Measurements from ENCODE around the gene CHKB. TPM values are rescaled to one million over a fixed set of nuclear protein-coding genes. Genes with fewer than 3 reads are reported as not detected.

Gene CHKB
- total and polyA plus RNA-seq, 2 of the 8 experiments (the other 6 are each of a cell fraction or from before 2014, with no cell fraction given): 27.9 to 42.2 TPM

GRCh38 chr22:50586416-50586815 lies 3.8 kb upstream of the CHKB start:
- H3K4ac ChIP-seq (replicated peaks; ENCODE audit: insufficient read length, low read depth, low read length): no peak overlapping the region
- no peaks in the 10 kb centered on the region for H3K36me3 ChIP-seq (ENCODE audit: control insufficient read depth in 2 of 4, insufficient read depth in 4 of 4, low read length in 3 of 4)
- ChIA-PET CTCF (ENCODE audit: partially characterized antibody) (interaction anchor here (0.8 to 4.0 kb wide), 10 partner anchors 9 to 114 kb away, joined by 3 to 19 read pairs (median 4); partner anchors contain the start of gene SYCE3), POLR2A (ENCODE audit: partially characterized antibody) (interaction anchor here (0.8 to 1.5 kb wide), 2 partner anchors 8 to 9 kb away, joined by 3 read pairs; partner anchors contain the start of gene CPT1B)
- H3K4me1 ChIP-seq (replicated peaks in 1 of 4; ENCODE audit: control insufficient read depth in 3 of 4, insufficient read depth in 4 of 4, low read length in 3 of 4): peaks cover 4 to 15% (median 7%) of the 10 kb centered on the region in 4 experiments
- DNase-seq (ENCODE audit: low read depth in 1 of 2, low spot score in 2 of 2): no peak
- no peak overlapping the region for H4K5ac ChIP-seq (ENCODE audit: insufficient read length, low read depth, low read length)
- no peaks in the 10 kb centered on the region for H4K20me1 ChIP-seq (replicated peaks in 1 of 2; ENCODE audit: control insufficient read depth in 1 of 2, insufficient read depth in 2 of 2, low read length in 2 of 2)
- H3K4me2 ChIP-seq (ENCODE audit: insufficient read depth in 1 of 2, low read depth in 2 of 2, low read length in 2 of 2): no peak overlapping the region
- no peak overlapping the region for H3K18ac ChIP-seq (ENCODE audit: extremely low read depth, low read length)
- H2BK15ac ChIP-seq (ENCODE audit: low read length): no peak overlapping the region
- no peak overlapping the region for H3K4me3 ChIP-seq (ENCODE audit: extremely low read depth in 1 of 4, insufficient read depth in 2 of 4, low read depth in 3 of 4, low read length in 4 of 4)
- H3K23me2 ChIP-seq (ENCODE audit: low read depth, low read length): peaks cover 10% of the 10 kb centered on the region; the same call in 1 of the 2 replicates
- no peak overlapping the region for H3K27ac ChIP-seq (ENCODE audit: low read depth, low read length)
- H4K8ac ChIP-seq (ENCODE audit: extremely low read depth, insufficient read depth, low read length): no peak overlapping the region
- H3K79me1 ChIP-seq (ENCODE audit: low read depth, low read length): 0 out of 2 replicates have a peak, but pooled peaks cover 3% of the 10 kb centered on the region
- no peak overlapping the region for H3K9ac ChIP-seq (replicated peaks in 1 of 4; ENCODE audit: extremely low read depth in 1 of 4, low read depth in 3 of 4, low read length in 3 of 4)
- 0 out of 7 replicates have a peak, but pooled peaks cover 0 to 1% (median 0%) of the 10 kb centered on the region in 4 experiments for H3K27me3 ChIP-seq (replicated peaks in 1 of 4; ENCODE audit: control insufficient read depth in 3 of 4, extremely low read depth in 1 of 4, insufficient read depth in 3 of 4, low read length in 3 of 4)
- H3K9me3 ChIP-seq (ENCODE audit: insufficient read depth in 2 of 2, low read depth in 1 of 2, low read length in 1 of 2): no peaks in the 10 kb centered on the region
- H2BK5ac ChIP-seq (ENCODE audit: low read depth, low read length): no peak overlapping the region
- no peak overlapping the region; the same call in 1 of the 2 replicates for H2AK5ac ChIP-seq (ENCODE audit: low read depth, low read length)
- H3K14ac ChIP-seq (ENCODE audit: insufficient read length): no peak overlapping the region
- WGBS, 2 experiments (ENCODE audit: extremely low coverage in 1 of 2, insufficient coverage in 1 of 2, insufficient read length in 1 of 2, insufficient replicate concordance in 2 of 2, low coverage in 1 of 2, low lambda C conversion rate in 2 of 2, missing lambda C conversion rate in 1 of 2): 60% methylated on average over 5 of the region's 5 CpGs; no CpG with 5 or more reads in 1 of the 2 experiments
- no peak overlapping the region for H2BK120ac ChIP-seq (replicated peaks; ENCODE audit: low read depth, low read length)
- no peak overlapping the region for H2BK12ac ChIP-seq (ENCODE audit: low read depth, low read length)
- H2BK20ac ChIP-seq (ENCODE audit: low read length): no peak overlapping the region
- H2AFZ ChIP-seq (ENCODE audit: low read length): no peak overlapping the region
- H3K23ac ChIP-seq (ENCODE audit: insufficient read length): no peak overlapping the region
- no peak overlapping the region for H3K56ac ChIP-seq (replicated peaks; ENCODE audit: insufficient read length, low read depth, low read length)
- FAIRE-seq: no peak
- H4K91ac ChIP-seq (replicated peaks; ENCODE audit: insufficient read length, low read length): no peak overlapping the region
- H3K79me2 ChIP-seq (ENCODE audit: control insufficient read depth in 1 of 2, insufficient read depth in 2 of 2, low read length in 2 of 2): peaks cover 0 to 1% of the 10 kb centered on the region in 2 experiments; a peak in 1 of 4 replicates
- no peak for TF ChIP-seq TBP (IDR thresholded peaks at IDR 0.05; ENCODE audit: low read depth, low read length)
- TF ChIP-seq KDM1A (IDR thresholded peaks at IDR 0.05; ENCODE audit: borderline replicate concordance, low read length): no peak
- no peak for TF ChIP-seq BRCA1 (IDR thresholded peaks at IDR 0.05; ENCODE audit: low read depth, low read length)
- no peak for TF ChIP-seq SIX5 (IDR thresholded peaks at IDR 0.05; ENCODE audit: low read depth, low read length)
- TF ChIP-seq CEBPB (IDR thresholded peaks at IDR 0.05; ENCODE audit: low read depth, low read length): no peak
- no peak for TF ChIP-seq SUZ12 (IDR thresholded peaks at IDR 0.05; ENCODE audit: low read length)
- no peak for TF ChIP-seq NRF1 (IDR thresholded peaks at IDR 0.05; ENCODE audit: low read depth, low read length)
- no peak for TF ChIP-seq EGR1 (IDR thresholded peaks at IDR 0.05; ENCODE audit: borderline replicate concordance, low read depth, low read length)
- TF ChIP-seq SIRT6 (IDR thresholded peaks at IDR 0.05; ENCODE audit: low read length): no peak
- no peak for TF ChIP-seq ZNF274 (IDR thresholded peaks at IDR 0.05; ENCODE audit: borderline replicate concordance, extremely low read depth, low read length)
- no peak for TF ChIP-seq JUN (IDR thresholded peaks at IDR 0.05; ENCODE audit: low read depth, low read length)
- no peak for TF ChIP-seq FOSL1 (IDR thresholded peaks at IDR 0.05; ENCODE audit: insufficient read depth, low read depth, low read length)
- TF ChIP-seq MAFK (IDR thresholded peaks at IDR 0.05; ENCODE audit: low read depth, low read length): no peak
- no peak for TF ChIP-seq CTBP2 (IDR thresholded peaks at IDR 0.05; ENCODE audit: borderline replicate concordance, insufficient read depth, insufficient read length, low read length)
- TF ChIP-seq TAF1 (IDR thresholded peaks at IDR 0.05; ENCODE audit: low read depth, low read length): no peak
